ENCODE measurements around the gene SYNPR.
"Not testable (repeated sequence)": the region's sequence is repeated elsewhere in the genome, so short reads cannot be mapped to it uniquely, and the experiment has no call there.

Gene SYNPR

GRCh38 chr3:63245726-63246241, 32.3 kb upstream of the SYNPR start:
- DNase-seq (ENCODE audit: low read depth, low spot score), result no peak
- H3K9me3 ChIP-seq (ENCODE audit: low read depth, low read length), result no peaks in the 10 kb centered on the region
- H3K9ac ChIP-seq (ENCODE audit: insufficient read length), result no peak overlapping the region
- no peak overlapping the region for H3K4me3 ChIP-seq
- no peak overlapping the region for H3K27ac ChIP-seq
- H3K36me3 ChIP-seq (ENCODE audit: insufficient read depth, low read length), result no peaks in the 10 kb centered on the region
- TF ChIP-seq FOXP2 (optimal IDR thresholded peaks at IDR 0.05; ENCODE audit: control extremely low read depth, extremely low read length, insufficient read depth), result no peak
- no peak for TF ChIP-seq POLR2AphosphoS5 (IDR thresholded peaks at IDR 0.05; ENCODE audit: borderline replicate concordance, low read depth, low read length)
- TF ChIP-seq EZH2 (IDR thresholded peaks at IDR 0.05), result no peak

GRCh38 chr3:63248015-63248414, 30.1 kb upstream of the SYNPR start:
- Histone ChIP-seq H3K4me3 (no peak overlapping the region), H3K36me3 (ENCODE audit: insufficient read depth, low read length) (no peaks in the 10 kb centered on the region), H3K9me3 (ENCODE audit: low read depth, low read length) (no peaks in the 10 kb centered on the region), H3K9ac (ENCODE audit: insufficient read length) (no peak overlapping the region), H3K27ac (no peak overlapping the region)
- no peak for TF ChIP-seq FOXP2 (optimal IDR thresholded peaks at IDR 0.05; ENCODE audit: control extremely low read depth, extremely low read length, insufficient read depth)
- no peak for TF ChIP-seq EZH2 (IDR thresholded peaks at IDR 0.05)
- TF ChIP-seq POLR2AphosphoS5 (IDR thresholded peaks at IDR 0.05; ENCODE audit: borderline replicate concordance, low read depth, low read length), result no peak
- no peak for DNase-seq (ENCODE audit: low read depth, low spot score)

GRCh38 chr3:63251499-63251898, 26.6 kb upstream of the SYNPR start:
- DNase-seq (ENCODE audit: low read depth, low spot score), result no peak
- no peak overlapping the region for H3K9ac ChIP-seq (ENCODE audit: insufficient read length)
- H3K4me3 ChIP-seq, result no peak overlapping the region
- TF ChIP-seq EZH2 (IDR thresholded peaks at IDR 0.05) (no peak), FOXP2 (optimal IDR thresholded peaks at IDR 0.05; ENCODE audit: control extremely low read depth, extremely low read length, insufficient read depth) (no peak), POLR2AphosphoS5 (IDR thresholded peaks at IDR 0.05; ENCODE audit: borderline replicate concordance, low read depth, low read length) (no peak)
- H3K9me3 ChIP-seq (ENCODE audit: low read depth, low read length), result no peaks in the 10 kb centered on the region
- H3K36me3 ChIP-seq (ENCODE audit: insufficient read depth, low read length), result no peaks in the 10 kb centered on the region
- no peak overlapping the region for H3K27ac ChIP-seq

- not testable (repeated sequence) for H3K9ac ChIP-seq (ENCODE audit: insufficient read length); H3K9me3 ChIP-seq (ENCODE audit: low read depth, low read length); H3K4me3 ChIP-seq; H3K27ac ChIP-seq; H3K36me3 ChIP-seq (ENCODE audit: insufficient read depth, low read length); DNase-seq (ENCODE audit: low read depth, low spot score)
These were observed 22.3 kb upstream of the SYNPR start for GRCh38 chr3:63255819-63256218.

- Histone ChIP-seq H3K36me3 (ENCODE audit: insufficient read depth, low read length) (no peaks in the 10 kb centered on the region), H3K4me3 (no peak overlapping the region), H3K9me3 (ENCODE audit: low read depth, low read length) (no peaks in the 10 kb centered on the region), H3K27ac (no peak overlapping the region), H3K9ac (ENCODE audit: insufficient read length) (no peak overlapping the region)
- no peak for DNase-seq (ENCODE audit: low read depth, low spot score)
- TF ChIP-seq EZH2 (IDR thresholded peaks at IDR 0.05) (no peak), FOXP2 (optimal IDR thresholded peaks at IDR 0.05; ENCODE audit: control extremely low read depth, extremely low read length, insufficient read depth) (no peak), POLR2AphosphoS5 (IDR thresholded peaks at IDR 0.05; ENCODE audit: borderline replicate concordance, low read depth, low read length) (no peak)
These were observed 13.4 kb upstream of the SYNPR start for GRCh38 chr3:63264716-63265115.

- Histone ChIP-seq H3K27ac (no peak overlapping the region), H3K9ac (ENCODE audit: insufficient read length) (no peak overlapping the region), H3K9me3 (ENCODE audit: low read depth, low read length) (no peaks in the 10 kb centered on the region), H3K36me3 (ENCODE audit: insufficient read depth, low read length) (no peaks in the 10 kb centered on the region), H3K4me3 (no peak overlapping the region)
- DNase-seq (ENCODE audit: low read depth, low spot score), result no peak
- TF ChIP-seq EZH2 (IDR thresholded peaks at IDR 0.05), result no peak
- no peak for TF ChIP-seq FOXP2 (optimal IDR thresholded peaks at IDR 0.05; ENCODE audit: control extremely low read depth, extremely low read length, insufficient read depth)
- TF ChIP-seq POLR2AphosphoS5 (IDR thresholded peaks at IDR 0.05; ENCODE audit: borderline replicate concordance, low read depth, low read length), result no peak
These were observed 3.7 kb upstream of the SYNPR start for GRCh38 chr3:63274359-63274758.

- no peak overlapping the region for H3K9ac ChIP-seq (ENCODE audit: insufficient read length)
- no peaks in the 10 kb centered on the region for H3K9me3 ChIP-seq (ENCODE audit: low read depth, low read length)
- H3K27ac ChIP-seq, result no peak overlapping the region
- H3K4me3 ChIP-seq, result no peak overlapping the region
- no peaks in the 10 kb centered on the region for H3K36me3 ChIP-seq (ENCODE audit: insufficient read depth, low read length)
- DNase-seq (ENCODE audit: low read depth, low spot score), result no peak
- TF ChIP-seq EZH2 (IDR thresholded peaks at IDR 0.05) (no peak), POLR2AphosphoS5 (IDR thresholded peaks at IDR 0.05; ENCODE audit: borderline replicate concordance, low read depth, low read length) (no peak), FOXP2 (optimal IDR thresholded peaks at IDR 0.05; ENCODE audit: control extremely low read depth, extremely low read length, insufficient read depth) (no peak)
These were observed 1.1 kb downstream of the SYNPR start for GRCh38 chr3:63279005-63279841.

GRCh38 chr3:63287610-63288009, 9.5 kb downstream of the SYNPR start:
- no peak for DNase-seq (ENCODE audit: low read depth, low spot score)
- Histone ChIP-seq H3K36me3 (ENCODE audit: insufficient read depth, low read length) (no peaks in the 10 kb centered on the region), H3K9ac (ENCODE audit: insufficient read length) (no peak overlapping the region), H3K9me3 (ENCODE audit: low read depth, low read length) (no peaks in the 10 kb centered on the region), H3K27ac (no peak overlapping the region), H3K4me3 (no peak overlapping the region)
- TF ChIP-seq EZH2 (IDR thresholded peaks at IDR 0.05), result no peak
- no peak for TF ChIP-seq FOXP2 (optimal IDR thresholded peaks at IDR 0.05; ENCODE audit: control extremely low read depth, extremely low read length, insufficient read depth)
- TF ChIP-seq POLR2AphosphoS5 (IDR thresholded peaks at IDR 0.05; ENCODE audit: borderline replicate concordance, low read depth, low read length), result no peak

- H3K27ac ChIP-seq, result no peak overlapping the region
- DNase-seq (ENCODE audit: low read depth, low spot score), result no peak
- no peak for TF ChIP-seq FOXP2 (optimal IDR thresholded peaks at IDR 0.05; ENCODE audit: control extremely low read depth, extremely low read length, insufficient read depth)
- TF ChIP-seq POLR2AphosphoS5 (IDR thresholded peaks at IDR 0.05; ENCODE audit: borderline replicate concordance, low read depth, low read length), result no peak
- no peak for TF ChIP-seq EZH2 (IDR thresholded peaks at IDR 0.05)
- no peak overlapping the region for H3K9ac ChIP-seq (ENCODE audit: insufficient read length)
- no peak overlapping the region for H3K4me3 ChIP-seq
- no peaks in the 10 kb centered on the region for H3K9me3 ChIP-seq (ENCODE audit: low read depth, low read length)
- no peaks in the 10 kb centered on the region for H3K36me3 ChIP-seq (ENCODE audit: insufficient read depth, low read length)
These were observed 12.6 kb downstream of the SYNPR start for GRCh38 chr3:63290686-63291085.
